GM23338 (cell line): Measurements from ENCODE around the gene HERPUD2. TPM values are rescaled to one million over a fixed set of nuclear protein-coding genes. Genes with fewer than 3 reads are reported as not detected.

Source experiments
- ATAC-seq: fragments of 200-7000 bp; cut with Tn5 transposase; 3 replicates; pipeline ENCODE4 v1.9.1; 2020
- DNase-seq: peaks from one replicate; pipeline ENCODE4 v3.0.0-alpha.2; 2015; ENCODE audit warnings: low spot score
- H2AFZ ChIP-seq: fragments of 200-600 bp; sonication (generic); 2 replicates; pipeline ENCODE4 v1.8.0; 2016; ENCODE audit warnings: antibody characterized with exemption, mild to moderate bottlenecking, moderate library complexity
- H3F3A ChIP-seq: fragments of 200-600 bp; sonication (generic); replicated peaks from 2 replicates; pipeline ENCODE4 v1.8.0; 2017; ENCODE audit warnings: antibody characterized with exemption, mixed run types, low read depth
- H3K27ac ChIP-seq: fragments of 200-600 bp; sonication (generic); 2 replicates; pipeline ENCODE4 v1.6.1; 2016; ENCODE audit warnings: low read depth
- H3K27me3 ChIP-seq: fragments of 200-600 bp; sonication (generic); 2 replicates; pipeline ENCODE4 v1.8.0; 2016; ENCODE audit warnings: mild to moderate bottlenecking, mixed run types, moderate library complexity; ENCODE audit not compliant: insufficient read depth
- H3K36me3 ChIP-seq: fragments of 200-600 bp; sonication (generic); 2 replicates; pipeline ENCODE4 v1.8.0; 2016; ENCODE audit warnings: mild to moderate bottlenecking; ENCODE audit not compliant: insufficient read depth
- H3K4me1 ChIP-seq: fragments of 200-600 bp; sonication (generic); 2 replicates; pipeline ENCODE4 v1.8.0; 2016; ENCODE audit warnings: mild to moderate bottlenecking, moderate library complexity; ENCODE audit not compliant: insufficient read depth
- H3K4me2 ChIP-seq: fragments of 200-600 bp; sonication (generic); 2 replicates; pipeline ENCODE4 v1.7.1; 2017; ENCODE audit warnings: mixed run types
- H3K4me3 ChIP-seq: fragments of 200-600 bp; sonication (generic); 2 replicates; pipeline ENCODE4 v1.6.1; 2016; ENCODE audit warnings: mixed run types
- H3K79me2 ChIP-seq: fragments of 200-600 bp; sonication (generic); replicated peaks from 2 replicates; pipeline ENCODE4 v1.8.0; 2017; ENCODE audit warnings: mild to moderate bottlenecking; ENCODE audit not compliant: insufficient read depth
- H3K9me2 ChIP-seq: fragments of 200-600 bp; sonication (generic); 2 replicates; pipeline ENCODE4 v1.8.0; 2017; ENCODE audit not compliant: insufficient read depth
- H4K20me1 ChIP-seq: fragments of 200-600 bp; sonication (generic); replicated peaks from 2 replicates; pipeline ENCODE4 v1.8.0; 2017; ENCODE audit warnings: mild to moderate bottlenecking; ENCODE audit not compliant: insufficient read depth
- H3K27ac Mint-ChIP-seq: 2 replicates; pipeline ENCODE4 v1.8.0; 2020; ENCODE audit warnings: inconsistent platforms, mild to moderate bottlenecking, moderate library complexity, mixed read lengths
- H3K27me3 Mint-ChIP-seq: 3 replicates; pipeline ENCODE4 v1.8.0; 2022; ENCODE audit warnings: low read depth, mild to moderate bottlenecking, moderate library complexity, mixed read lengths, inconsistent platforms; ENCODE audit not compliant: insufficient read depth, poor library complexity
- H3K36me3 Mint-ChIP-seq: 3 replicates; pipeline ENCODE4 v1.8.0; 2021; ENCODE audit warnings: low read depth, mild to moderate bottlenecking, inconsistent platforms, moderate library complexity, mixed read lengths
- H3K4me1 Mint-ChIP-seq: 3 replicates; pipeline ENCODE4 v1.8.0; 2020; ENCODE audit warnings: mild to moderate bottlenecking, inconsistent platforms, mixed read lengths
- H3K4me3 Mint-ChIP-seq: 3 replicates; pipeline ENCODE4 v1.8.0; 2021; ENCODE audit warnings: moderate library complexity, mild to moderate bottlenecking, inconsistent platforms, mixed read lengths
- H3K9me3 Mint-ChIP-seq: 3 replicates; pipeline ENCODE4 v1.8.0; 2020; ENCODE audit warnings: moderate library complexity, mild to moderate bottlenecking, inconsistent platforms, mixed read lengths
- EZH2 ChIP-seq: fragments of 200-600 bp; sonication (generic); IDR thresholded peaks from one replicate; pipeline ENCODE4 v1.8.0; 2017; ENCODE audit warnings: antibody characterized with exemption, mild to moderate bottlenecking, low read depth; ENCODE audit not compliant: unreplicated experiment
- EZH2phosphoT487 ChIP-seq: fragments of 200-600 bp; sonication (generic); IDR thresholded peaks from one replicate; pipeline ENCODE4 v1.8.1; 2018; ENCODE audit warnings: antibody characterized with exemption; ENCODE audit not compliant: unreplicated experiment
- JUNB ChIP-seq: IDR thresholded peaks from one replicate; pipeline ENCODE4 v1.6.1; 2016; ENCODE audit warnings: antibody characterized with exemption; ENCODE audit not compliant: unreplicated experiment
- POLR2AphosphoS5 ChIP-seq: IDR thresholded peaks from 2 replicates; pipeline ENCODE4 v1.6.1; 2016; ENCODE audit warnings: antibody characterized with exemption, low read depth
- STAT1 ChIP-seq: IDR thresholded peaks from one replicate; pipeline ENCODE4 v1.6.1; 2016; ENCODE audit warnings: antibody characterized with exemption; ENCODE audit not compliant: unreplicated experiment
- ZNF114 ChIP-seq: fragments of 250-450 bp; sonication (Bioruptor Pico); IDR thresholded peaks from 2 replicates; pipeline ENCODE4 v1.5.0; 2020; ENCODE audit warnings: mild to moderate bottlenecking, moderate library complexity
- ZNF331 ChIP-seq: fragments of 250-450 bp; sonication (Bioruptor Pico); IDR thresholded peaks from 2 replicates; pipeline ENCODE4 v1.5.0; 2020; ENCODE audit warnings: low read depth, mild to moderate bottlenecking, moderate library complexity
- polyA plus RNA-seq: library from polyadenylated mRNA; unstranded; fragments of >200 nt; fragmentation: Nextera tagmentation; extraction: Ambion mirVana; gene quantifications from 2 replicates; pipeline ENCODE4 v1.2.1, GENCODE V29; 2016
- total RNA-seq: library from RNA; depleted of rRNA; stranded (reverse); fragments of >200 nt; shearing (Covaris generic); gene quantifications from 2 replicates; pipeline ENCODE4 v1.2.3, GENCODE V29; 2014
- TF ChIP-seq, protein P1 (sequence below): fragments of 250-450 bp; sonication (Bioruptor Pico); IDR thresholded peaks from 2 replicates; pipeline ENCODE4 v1.5.0; 2020; ENCODE audit warnings: mild to moderate bottlenecking, moderate library complexity
- TF ChIP-seq, protein P2 (sequence below): IDR thresholded peaks from 2 replicates; pipeline ENCODE4 v1.6.1; 2016; ENCODE audit warnings: antibody characterized with exemption

The HERPUD2 gene
- total and polyA plus RNA-seq, 2 experiments from 2014 or later = 8.0 to 12.0 TPM

DNA sequence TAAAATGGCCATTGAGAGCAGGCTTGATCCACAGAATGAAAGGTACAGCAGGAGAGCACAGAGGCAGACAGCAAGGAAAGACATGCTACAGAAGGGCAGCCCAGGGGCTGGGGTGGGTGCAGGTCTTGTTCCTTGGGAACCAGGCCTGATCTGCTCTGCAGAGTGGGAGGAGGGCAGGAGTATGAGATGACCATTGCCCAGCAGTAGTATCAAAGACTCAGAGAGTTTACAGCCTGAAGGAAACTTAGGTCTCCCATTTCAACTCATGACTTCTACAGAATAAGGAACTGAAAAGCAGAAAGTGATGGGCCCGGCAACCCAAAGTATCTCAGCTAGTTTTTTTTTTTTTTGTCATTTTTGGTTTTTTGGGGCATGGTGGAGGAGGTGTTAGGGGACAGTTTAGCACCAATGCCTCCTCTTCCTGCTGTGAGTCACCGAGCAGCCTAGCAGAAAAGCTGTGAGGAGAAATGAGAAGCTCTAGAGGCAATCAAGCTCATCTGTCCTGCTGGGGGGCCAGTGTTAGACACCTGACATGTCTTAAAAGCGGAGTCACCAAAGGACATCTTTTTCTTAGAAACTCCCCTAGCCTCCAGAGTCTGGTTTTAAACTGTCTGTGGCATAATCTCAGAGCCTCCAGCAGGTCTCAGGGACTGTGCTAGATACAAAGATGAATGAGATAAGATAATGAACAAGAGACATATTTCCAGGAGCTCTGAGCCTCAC lies 34.3 kb upstream of the HERPUD2 start:
- peaks cover 6% of the 10 kb centered on the region; the same call in 1 of the 2 replicates for H3K4me1 ChIP-seq
- H3K4me3 ChIP-seq = no peak overlapping the region
- H4K20me1 ChIP-seq = no peaks in the 10 kb centered on the region
- Mint-ChIP-seq H3K27me3 (peaks cover 2% of the 10 kb centered on the region), H3K27ac (no peak overlapping the region), H3K4me1 (peaks cover 9% of the 10 kb centered on the region), H3K36me3 (no peaks in the 10 kb centered on the region), H3K9me3 (no peaks in the 10 kb centered on the region), H3K4me3 (no peak overlapping the region)
- H3K27me3 ChIP-seq = no peaks in the 10 kb centered on the region
- 0 out of 2 replicates have a peak overlapping the region, but pooled peaks have one; percentile 23 for H2AFZ ChIP-seq
- DNase-seq = no peak
- no peaks in the 10 kb centered on the region for H3F3A ChIP-seq
- no peak overlapping the region for H3K4me2 ChIP-seq
- no peak for ATAC-seq
- TF ChIP-seq ZNF114 (CRISPR knock-in tag) = no peak
- TF ChIP-seq EZH2phosphoT487 = no peak
- H3K36me3 ChIP-seq = no peaks in the 10 kb centered on the region
- H3K9me2 ChIP-seq = 0 out of 2 replicates have a peak, but pooled peaks cover 4% of the 10 kb centered on the region
- no peaks in the 10 kb centered on the region for H3K79me2 ChIP-seq
- H3K27ac ChIP-seq = no peak overlapping the region

DNA sequence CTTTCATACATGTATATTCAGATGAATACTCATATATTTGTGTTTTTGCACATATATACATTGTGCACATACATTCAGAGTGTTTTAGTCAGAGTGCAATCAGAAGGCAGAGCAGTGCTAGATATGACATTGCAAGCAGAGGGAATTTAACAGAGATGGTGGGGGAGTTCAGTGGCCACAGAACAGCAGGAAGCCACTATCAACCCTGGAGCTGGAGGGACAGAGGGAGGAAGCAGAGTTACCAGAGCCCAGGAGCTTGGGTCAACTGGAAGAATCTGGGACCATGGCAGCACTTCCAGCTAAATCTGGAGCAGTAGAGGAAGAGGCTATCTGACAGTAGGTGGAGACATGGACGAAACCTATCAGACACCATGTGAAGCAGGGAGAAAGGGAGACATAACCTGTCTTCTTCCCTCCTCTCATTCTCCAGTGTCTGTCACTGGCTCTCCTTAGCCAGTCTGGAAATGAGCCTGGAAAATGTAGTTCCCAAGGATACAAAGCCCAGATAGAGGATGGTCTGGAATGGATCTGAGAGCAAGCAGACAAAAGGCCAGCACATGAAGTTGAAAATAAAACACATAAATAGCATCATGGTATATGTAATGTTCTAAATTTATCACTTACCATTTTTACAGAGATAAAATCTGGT lies 33.6 kb upstream of the HERPUD2 start:
- TF ChIP-seq ZNF114 (CRISPR knock-in tag) (no peak), EZH2 (no peak), JUNB (no peak), EZH2phosphoT487 (no peak), POLR2AphosphoS5 (no peak), STAT1 (no peak), ZNF331 (no peak)
- TF ChIP-seq, protein P1, sequence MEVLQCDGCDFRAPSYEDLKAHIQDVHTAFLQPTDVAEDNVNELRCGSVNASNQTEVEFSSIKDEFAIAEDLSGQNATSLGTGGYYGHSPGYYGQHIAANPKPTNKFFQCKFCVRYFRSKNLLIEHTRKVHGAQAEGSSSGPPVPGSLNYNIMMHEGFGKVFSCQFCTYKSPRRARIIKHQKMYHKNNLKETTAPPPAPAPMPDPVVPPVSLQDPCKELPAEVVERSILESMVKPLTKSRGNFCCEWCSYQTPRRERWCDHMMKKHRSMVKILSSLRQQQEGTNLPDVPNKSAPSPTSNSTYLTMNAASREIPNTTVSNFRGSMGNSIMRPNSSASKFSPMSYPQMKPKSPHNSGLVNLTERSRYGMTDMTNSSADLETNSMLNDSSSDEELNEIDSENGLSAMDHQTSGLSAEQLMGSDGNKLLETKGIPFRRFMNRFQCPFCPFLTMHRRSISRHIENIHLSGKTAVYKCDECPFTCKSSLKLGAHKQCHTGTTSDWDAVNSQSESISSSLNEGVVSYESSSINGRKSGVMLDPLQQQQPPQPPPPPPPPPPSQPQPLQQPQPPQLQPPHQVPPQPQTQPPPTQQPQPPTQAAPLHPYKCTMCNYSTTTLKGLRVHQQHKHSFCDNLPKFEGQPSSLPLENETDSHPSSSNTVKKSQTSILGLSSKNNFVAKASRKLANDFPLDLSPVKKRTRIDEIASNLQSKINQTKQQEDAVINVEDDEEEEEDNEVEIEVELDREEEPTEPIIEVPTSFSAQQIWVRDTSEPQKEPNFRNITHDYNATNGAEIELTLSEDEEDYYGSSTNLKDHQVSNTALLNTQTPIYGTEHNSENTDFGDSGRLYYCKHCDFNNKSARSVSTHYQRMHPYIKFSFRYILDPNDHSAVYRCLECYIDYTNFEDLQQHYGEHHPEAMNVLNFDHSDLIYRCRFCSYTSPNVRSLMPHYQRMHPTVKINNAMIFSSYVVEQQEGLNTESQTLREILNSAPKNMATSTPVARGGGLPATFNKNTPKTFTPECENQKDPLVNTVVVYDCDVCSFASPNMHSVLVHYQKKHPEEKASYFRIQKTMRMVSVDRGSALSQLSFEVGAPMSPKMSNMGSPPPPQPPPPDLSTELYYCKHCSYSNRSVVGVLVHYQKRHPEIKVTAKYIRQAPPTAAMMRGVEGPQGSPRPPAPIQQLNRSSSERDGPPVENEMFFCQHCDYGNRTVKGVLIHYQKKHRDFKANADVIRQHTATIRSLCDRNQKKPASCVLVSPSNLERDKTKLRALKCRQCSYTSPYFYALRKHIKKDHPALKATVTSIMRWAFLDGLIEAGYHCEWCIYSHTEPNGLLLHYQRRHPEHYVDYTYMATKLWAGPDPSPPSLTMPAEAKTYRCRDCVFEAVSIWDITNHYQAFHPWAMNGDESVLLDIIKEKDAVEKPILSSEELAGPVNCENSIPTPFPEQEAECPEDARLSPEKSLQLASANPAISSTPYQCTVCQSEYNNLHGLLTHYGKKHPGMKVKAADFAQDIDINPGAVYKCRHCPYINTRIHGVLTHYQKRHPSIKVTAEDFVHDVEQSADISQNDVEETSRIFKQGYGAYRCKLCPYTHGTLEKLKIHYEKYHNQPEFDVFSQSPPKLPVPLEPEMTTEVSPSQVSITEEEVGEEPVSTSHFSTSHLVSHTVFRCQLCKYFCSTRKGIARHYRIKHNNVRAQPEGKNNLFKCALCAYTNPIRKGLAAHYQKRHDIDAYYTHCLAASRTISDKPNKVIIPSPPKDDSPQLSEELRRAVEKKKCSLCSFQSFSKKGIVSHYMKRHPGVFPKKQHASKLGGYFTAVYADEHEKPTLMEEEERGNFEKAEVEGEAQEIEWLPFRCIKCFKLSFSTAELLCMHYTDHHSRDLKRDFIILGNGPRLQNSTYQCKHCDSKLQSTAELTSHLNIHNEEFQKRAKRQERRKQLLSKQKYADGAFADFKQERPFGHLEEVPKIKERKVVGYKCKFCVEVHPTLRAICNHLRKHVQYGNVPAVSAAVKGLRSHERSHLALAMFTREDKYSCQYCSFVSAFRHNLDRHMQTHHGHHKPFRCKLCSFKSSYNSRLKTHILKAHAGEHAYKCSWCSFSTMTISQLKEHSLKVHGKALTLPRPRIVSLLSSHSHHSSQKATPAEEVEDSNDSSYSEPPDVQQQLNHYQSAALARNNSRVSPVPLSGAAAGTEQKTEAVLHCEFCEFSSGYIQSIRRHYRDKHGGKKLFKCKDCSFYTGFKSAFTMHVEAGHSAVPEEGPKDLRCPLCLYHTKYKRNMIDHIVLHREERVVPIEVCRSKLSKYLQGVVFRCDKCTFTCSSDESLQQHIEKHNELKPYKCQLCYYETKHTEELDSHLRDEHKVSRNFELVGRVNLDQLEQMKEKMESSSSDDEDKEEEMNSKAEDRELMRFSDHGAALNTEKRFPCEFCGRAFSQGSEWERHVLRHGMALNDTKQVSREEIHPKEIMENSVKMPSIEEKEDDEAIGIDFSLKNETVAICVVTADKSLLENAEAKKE (CRISPR knock-in tag) = no peak
- TF ChIP-seq, protein P2, sequence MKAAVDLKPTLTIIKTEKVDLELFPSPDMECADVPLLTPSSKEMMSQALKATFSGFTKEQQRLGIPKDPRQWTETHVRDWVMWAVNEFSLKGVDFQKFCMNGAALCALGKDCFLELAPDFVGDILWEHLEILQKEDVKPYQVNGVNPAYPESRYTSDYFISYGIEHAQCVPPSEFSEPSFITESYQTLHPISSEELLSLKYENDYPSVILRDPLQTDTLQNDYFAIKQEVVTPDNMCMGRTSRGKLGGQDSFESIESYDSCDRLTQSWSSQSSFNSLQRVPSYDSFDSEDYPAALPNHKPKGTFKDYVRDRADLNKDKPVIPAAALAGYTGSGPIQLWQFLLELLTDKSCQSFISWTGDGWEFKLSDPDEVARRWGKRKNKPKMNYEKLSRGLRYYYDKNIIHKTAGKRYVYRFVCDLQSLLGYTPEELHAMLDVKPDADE = no peak
- Mint-ChIP-seq H3K36me3 (no peaks in the 10 kb centered on the region), H3K9me3 (no peaks in the 10 kb centered on the region), H3K4me1 (0 out of 3 replicates have a peak, but pooled peaks cover 3% of the 10 kb centered on the region), H3K4me3 (no peak overlapping the region), H3K27ac (no peak overlapping the region), H3K27me3 (peaks cover 2% of the 10 kb centered on the region)
- no peaks in the 10 kb centered on the region for H3K79me2 ChIP-seq
- H3K4me3 ChIP-seq = no peak overlapping the region
- 0 out of 2 replicates have a peak, but pooled peaks cover 4% of the 10 kb centered on the region for H3K9me2 ChIP-seq
- H3K4me2 ChIP-seq = no peak overlapping the region
- no peaks in the 10 kb centered on the region for H3F3A ChIP-seq
- no peaks in the 10 kb centered on the region for H3K4me1 ChIP-seq
- no peak for DNase-seq
- no peaks in the 10 kb centered on the region for H4K20me1 ChIP-seq
- no peaks in the 10 kb centered on the region for H3K27me3 ChIP-seq
- no peak overlapping the region for H3K27ac ChIP-seq
- H2AFZ ChIP-seq = 0 out of 2 replicates have a peak overlapping the region, but pooled peaks have one; percentile 23
- no peak for ATAC-seq
- no peaks in the 10 kb centered on the region for H3K36me3 ChIP-seq
